ENCODE results near the gene PDE10A. TPM values are rescaled to one million over a fixed set of nuclear protein-coding genes. Genes with fewer than 3 reads are reported as not detected.

Gene PDE10A
- total and polyA plus RNA-seq, 12 donors: 6.8 to 20.4 (median 14.2) TPM

DNA sequence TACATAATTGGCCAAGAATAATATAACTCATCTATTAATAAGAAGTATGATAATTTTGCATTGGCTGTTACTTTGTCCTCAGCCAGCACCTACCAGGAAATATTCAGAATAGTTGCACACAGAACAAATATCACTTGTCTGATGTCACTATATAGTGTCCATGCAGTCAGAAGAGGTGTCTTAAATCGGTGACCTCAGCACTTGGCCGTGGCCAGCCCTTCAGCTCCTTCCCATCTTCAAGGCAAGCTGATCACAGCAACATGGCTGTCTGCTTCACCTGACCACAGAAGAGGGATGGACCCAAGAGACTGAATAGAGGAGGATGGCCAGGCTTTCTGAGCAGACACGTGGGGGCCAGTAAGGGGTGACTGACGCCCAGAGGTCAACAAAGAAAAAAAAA lies 22.2 kb downstream of the PDE10A start:
- Histone ChIP-seq H3K27ac (no peak overlapping the region), H3K36me3 (no peaks in the 10 kb centered on the region), H3K9me3 (no peaks in the 10 kb centered on the region), H3K4me3 (no peak overlapping the region), H3K4me1 (peaks cover 0 to 54% (median 25%) of the 10 kb centered on the region in 9 donors), H3K27me3 (no peaks in the 10 kb centered on the region)
- DNase-seq (no peak), ATAC-seq (no peak)
- no peak for TF ChIP-seq CTCF (IDR thresholded peaks at IDR 0.05)
- intact Hi-C loops (cut with DNase I): no loop called here
- 80 to 86% methylated on average over 4 of the region's 4 CpGs for WGBS, 2 donors

DNA sequence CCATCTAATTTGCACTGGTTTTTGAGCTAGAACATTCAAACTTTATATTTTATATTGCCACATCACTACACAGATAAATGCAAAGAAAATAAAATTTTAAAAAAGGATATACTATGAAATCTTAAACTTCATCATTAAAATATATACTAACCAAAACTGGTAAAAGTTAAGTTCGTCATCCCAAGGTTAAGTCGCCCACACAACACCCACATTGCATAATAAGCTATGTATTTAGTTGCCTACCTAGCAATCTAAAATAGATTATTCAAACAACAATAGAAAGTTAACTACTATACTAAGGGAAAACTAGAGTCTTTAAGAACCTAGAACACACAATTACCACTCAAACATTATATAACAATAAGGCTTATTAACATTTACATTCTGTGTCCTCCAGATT lies 24.5 kb downstream of the PDE10A start:
- 95 to 96% methylated on average over 2 of the region's 2 CpGs for WGBS, 2 donors
- H3K9me3 ChIP-seq: no peaks in the 10 kb centered on the region
- no peak overlapping the region for H3K27ac ChIP-seq
- H3K4me1 ChIP-seq: peaks cover 0 to 58% (median 26%) of the 10 kb centered on the region in 9 donors
- H3K36me3 ChIP-seq: no peaks in the 10 kb centered on the region
- intact Hi-C loops (cut with DNase I): no loop called here
- no peak for DNase-seq
- no peaks in the 10 kb centered on the region for H3K27me3 ChIP-seq
- ATAC-seq: no peak
- H3K4me3 ChIP-seq: no peak overlapping the region
- TF ChIP-seq CTCF (IDR thresholded peaks at IDR 0.05): no peak

GRCh38 chr6:165637586-165637985 lies 25.5 kb downstream of the PDE10A start:
- WGBS, 2 donors: 44 to 59% methylated on average over 11 of the region's 11 CpGs
- peaks cover 0 to 60% (median 29%) of the 10 kb centered on the region in 9 donors for H3K4me1 ChIP-seq
- no peaks in the 10 kb centered on the region for H3K9me3 ChIP-seq
- no peak for TF ChIP-seq CTCF (IDR thresholded peaks at IDR 0.05)
- intact Hi-C loops (cut with DNase I): no loop called here
- ATAC-seq: peak in 4 of 8 donors; percentile 17 to 45 (median 42)
- H3K27me3 ChIP-seq: no peaks in the 10 kb centered on the region
- H3K27ac ChIP-seq: peak overlapping the region in 1 of 10 donors; percentile 4
- peak overlapping the region in 6 of 10 donors; percentile 3 to 16 (median 12) for H3K4me3 ChIP-seq
- H3K36me3 ChIP-seq: no peaks in the 10 kb centered on the region
- DNase-seq: no peak

- no peak overlapping the region for H3K4me3 ChIP-seq
- no peaks in the 10 kb centered on the region for H3K9me3 ChIP-seq
- H3K27me3 ChIP-seq: no peaks in the 10 kb centered on the region
- no peak for TF ChIP-seq CTCF (IDR thresholded peaks at IDR 0.05)
- intact Hi-C loops (cut with DNase I): no loop called here
- H3K36me3 ChIP-seq: no peaks in the 10 kb centered on the region
- H3K27ac ChIP-seq: peak overlapping the region in 1 of 10 donors; percentile 15
- no peak for ATAC-seq
- DNase-seq: no peak
- peaks cover 0 to 65% (median 34%) of the 10 kb centered on the region in 9 donors for H3K4me1 ChIP-seq
- 54 to 60% methylated on average over 6 of the region's 6 CpGs for WGBS, 2 donors
Observed at GRCh38 chr6:165636402-165637048, 26.5 kb downstream of the PDE10A start.
